Cardiac fibroblast (primary cell): ENCODE data around the gene LGALS3BP.
A peak's percentile ranks its signal among the peaks of the same experiment; 100 is the strongest.
"Not testable (repeated sequence)": the region's sequence is repeated elsewhere in the genome, so short reads cannot be mapped to it uniquely, and the experiment has no call there.

Source experiments
- DNase-seq, 2 donors: peaks; one replicate each; pipeline versions ENCODE4 v3.0.0 to v3.0.0-alpha.2; 2010; ENCODE audit warnings: low read depth in 2 of 2
- H3K4me3 ChIP-seq, 2 donors: replicated peaks in 1 of 2; 1 replicate in 1 of 2; 2 replicates in 1 of 2; pipeline ENCODE4 v1.5.1; 2011; ENCODE audit warnings: low read depth in 2 of 2, low read length in 2 of 2, mild to moderate bottlenecking in 2 of 2, moderate library complexity in 1 of 2
- CTCF ChIP-seq: IDR thresholded peaks from one replicate; pipeline ENCODE4 v1.5.1; 2011; ENCODE audit warnings: low read depth, mild to moderate bottlenecking, low read length, inconsistent platforms

The LGALS3BP gene

GRCh38 chr17:78965491-78965924 is 14.2 kb downstream of the LGALS3BP start:
- H3K4me3 ChIP-seq, result no peak overlapping the region
- no peak for DNase-seq
- TF ChIP-seq CTCF, result no peak

- TF ChIP-seq CTCF, result no peak
- H3K4me3 ChIP-seq, result no peak overlapping the region
- DNase-seq, result no peak
Observed at GRCh38 chr17:78963378-78963777, 16.3 kb downstream of the LGALS3BP start.

GRCh38 chr17:78962984-78963348 is 16.8 kb downstream of the LGALS3BP start:
- not testable (repeated sequence) for DNase-seq, H3K4me3 ChIP-seq

GRCh38 chr17:78962345-78962983 is 17.3 kb downstream of the LGALS3BP start:
- no peak overlapping the region for H3K4me3 ChIP-seq
- no peak for TF ChIP-seq CTCF
- DNase-seq, result peak in 1 of 2 donors; percentile 62

- H3K4me3 ChIP-seq, result no peak overlapping the region
- no peak for TF ChIP-seq CTCF
- DNase-seq, result no peak
Observed at GRCh38 chr17:78961571-78961970, 18.2 kb downstream of the LGALS3BP start.

GRCh38 chr17:78960928-78961327 is 18.8 kb downstream of the LGALS3BP start:
- no peak for TF ChIP-seq CTCF
- DNase-seq, result peak in 1 of 2 donors; percentile 74
- no peak overlapping the region for H3K4me3 ChIP-seq

- H3K4me3 ChIP-seq, result no peak overlapping the region
- DNase-seq, result no peak
- no peak for TF ChIP-seq CTCF
Observed at GRCh38 chr17:78959803-78960202, 19.9 kb downstream of the LGALS3BP start.
